HepG2 (cell line): ENCODE data around the gene RAD17.

Source experiments
- FOXP4 ChIP-seq: sonication (generic); formaldehyde crosslinking; IDR thresholded peaks from 2 replicates; pipeline ENCODE4 v1.4.0; 2020; ENCODE audit warnings: missing genetic modification reagents
- HDAC6 ChIP-seq: fragments of 200-600 bp; sonication (generic); IDR thresholded peaks from 2 replicates; pipeline ENCODE4 v1.7.0; 2017; ENCODE audit warnings: mild to moderate bottlenecking, antibody characterized with exemption, low read length, low read depth
- SMC3 ChIP-seq: IDR thresholded peaks from 2 replicates; pipeline ENCODE4 v1.6.1; 2011; ENCODE audit warnings: low read length, improper control_type of control experiment
- TBX3 ChIP-seq: fragments of 450-650 bp; IDR thresholded peaks from 2 replicates; pipeline ENCODE4 v1.6.1; 2017; ENCODE audit warnings: antibody characterized with exemption, mild to moderate bottlenecking, inconsistent platforms, borderline replicate concordance
- ZIK1 ChIP-seq: sonication (generic); formaldehyde crosslinking; IDR thresholded peaks from 2 replicates; pipeline ENCODE4 v1.5.0; 2020; ENCODE audit warnings: mild to moderate bottlenecking, low read depth, missing genetic modification reagents, borderline replicate concordance
- ZNF143 ChIP-seq: sonication (generic); formaldehyde crosslinking; IDR thresholded peaks from 2 replicates; pipeline ENCODE4 v1.4.0; 2020; ENCODE audit warnings: missing genetic modification reagents
- ZNF674 ChIP-seq: sonication (generic); formaldehyde crosslinking; IDR thresholded peaks from 2 replicates; pipeline ENCODE4 v1.5.0; 2020; ENCODE audit warnings: low read depth, mild to moderate bottlenecking, missing genetic modification reagents
- ZNF841 ChIP-seq: sonication (generic); formaldehyde crosslinking; IDR thresholded peaks from 2 replicates; pipeline ENCODE4 v1.8.1; 2023; ENCODE audit warnings: missing genetic modification reagents, borderline replicate concordance
- TF ChIP-seq, protein P1 (sequence below): sonication (generic); formaldehyde crosslinking; IDR thresholded peaks from 2 replicates; pipeline ENCODE4 v1.5.1; 2020; ENCODE audit warnings: mild to moderate bottlenecking, missing genetic modification reagents, moderate library complexity

DNA sequence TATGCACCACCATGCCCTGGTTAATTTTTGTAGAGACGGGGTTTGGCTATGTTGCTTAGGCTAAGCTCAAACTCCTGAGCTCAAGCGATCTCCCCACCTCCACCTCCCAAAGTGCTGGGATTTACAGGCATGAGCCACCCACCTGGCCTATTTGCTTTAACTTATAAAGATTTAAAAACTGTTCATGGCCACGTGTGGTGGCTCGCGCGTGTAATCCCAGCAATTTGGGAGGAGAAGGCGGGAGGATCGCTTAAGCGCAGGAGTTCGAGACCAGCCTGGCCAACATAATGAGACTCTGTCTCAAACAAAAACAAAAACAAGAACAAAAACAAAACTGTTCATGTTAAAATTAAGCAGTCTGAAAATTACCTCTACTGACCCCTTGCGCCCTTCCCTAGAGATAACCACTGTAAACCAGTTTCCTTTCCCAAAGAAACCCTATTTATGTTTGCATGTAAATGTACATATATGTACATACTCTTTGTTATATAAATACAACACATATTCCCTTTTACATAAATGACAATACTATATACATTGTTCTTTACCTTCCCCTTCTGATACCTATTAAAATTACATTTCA lies 1.8 kb upstream of the RAD17 start:
- no peak for TF ChIP-seq ZIK1 (CRISPR knock-in tag)
- no peak for TF ChIP-seq ZNF674 (CRISPR knock-in tag)
- no peak for TF ChIP-seq ZNF841 (CRISPR knock-in tag)
- no peak for TF ChIP-seq FOXP4
- no peak for TF ChIP-seq ZNF143
- no peak for TF ChIP-seq HDAC6
- TF ChIP-seq, protein P1, sequence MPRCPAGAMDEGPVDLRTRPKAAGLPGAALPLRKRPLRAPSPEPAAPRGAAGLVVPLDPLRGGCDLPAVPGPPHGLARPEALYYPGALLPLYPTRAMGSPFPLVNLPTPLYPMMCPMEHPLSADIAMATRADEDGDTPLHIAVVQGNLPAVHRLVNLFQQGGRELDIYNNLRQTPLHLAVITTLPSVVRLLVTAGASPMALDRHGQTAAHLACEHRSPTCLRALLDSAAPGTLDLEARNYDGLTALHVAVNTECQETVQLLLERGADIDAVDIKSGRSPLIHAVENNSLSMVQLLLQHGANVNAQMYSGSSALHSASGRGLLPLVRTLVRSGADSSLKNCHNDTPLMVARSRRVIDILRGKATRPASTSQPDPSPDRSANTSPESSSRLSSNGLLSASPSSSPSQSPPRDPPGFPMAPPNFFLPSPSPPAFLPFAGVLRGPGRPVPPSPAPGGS (CRISPR knock-in tag), result no peak
- TF ChIP-seq SMC3, result no peak
- no peak for TF ChIP-seq TBX3
